HepG2 (cell line): ENCODE measurements around the gene SGSH. TPM values are rescaled to one million over a fixed set of nuclear protein-coding genes. Genes with fewer than 3 reads are reported as not detected.
A peak's percentile ranks its signal among the peaks of the same experiment; 100 is the strongest.

Source experiments
- ATAC-seq: fragments of 200-7000 bp; cut with Tn5 transposase; 3 replicates; pipeline ENCODE4 v1.9.1; 2020; ENCODE audit warnings: mild to moderate bottlenecking, moderate library complexity
- BruUV-seq: library from RNA; stranded (reverse); fragments of 400-500 nt; replicated peaks from 2 replicates; lab custom pipeline; 2021; lab: Mats Ljungman, UMichigan
- CTCF ChIA-PET: fragments of 300-600 bp; formaldehyde crosslinking; extraction: SDS; loops from one replicate; lab custom pipeline; 2021; ENCODE audit warnings: low total read pairs, inconsistent platforms, low intra/inter-chr PET ratio; lab: Yijun Ruan, JAX
- POLR2A ChIA-PET: fragments of 350-600 bp; sonication (Branson Sonifier 250); formaldehyde crosslinking; loops from one replicate; lab custom pipeline; 2020; ENCODE audit warnings: antibody characterized with exemption, inconsistent platforms; lab: Yijun Ruan, JAX
- DNase-seq: peaks from one replicate; pipeline ENCODE4 v3.0.0-alpha.2; 2015; ENCODE audit warnings: low spot score
- FAIRE-seq: peaks from 3 replicates; lab custom pipeline; 2011; peaks lifted over from hg19 to GRCh38; lab: Jason Lieb, UNC
- H2AFZ ChIP-seq: one replicate; pipeline ENCODE4 v1.6.1; 2011; ENCODE audit warnings: low read length, inconsistent platforms
- H3K27ac ChIP-seq: fragments of 300-600 bp; 3 replicates; pipeline ENCODE4 v1.8.0; 2011; ENCODE audit warnings: mixed run types, mild to moderate bottlenecking, mixed read lengths, low read length, inconsistent platforms; ENCODE audit not compliant: insufficient read depth; ENCODE audit errors: extremely low read length
- H3K27me3 ChIP-seq, 2 experiments: fragments of 200-600 bp in 1 of 2; 2 replicates in 1 of 2; 3 replicates in 1 of 2; pipeline versions ENCODE4 v1.6.0 to v1.8.0; 2011; ENCODE audit warnings: low read length in 2 of 2, mild to moderate bottlenecking in 2 of 2, moderate library complexity in 2 of 2, inconsistent platforms in 1 of 2; ENCODE audit not compliant: insufficient read depth in 2 of 2, control insufficient read depth in 1 of 2
- H3K36me3 ChIP-seq, 2 experiments: fragments of 200-600 bp in 1 of 2; replicated peaks in 1 of 2; 2 replicates in 1 of 2; 3 replicates in 1 of 2; pipeline versions ENCODE4 v1.5.1 to v1.8.0; 2011; ENCODE audit warnings: low read length in 2 of 2, inconsistent platforms in 1 of 2; ENCODE audit not compliant: insufficient read depth in 2 of 2, control insufficient read depth in 1 of 2
- H3K4me1 ChIP-seq: 2 replicates; pipeline ENCODE4 v1.5.1; 2012; ENCODE audit warnings: low read length, inconsistent platforms; ENCODE audit not compliant: insufficient read depth
- H3K4me2 ChIP-seq: 2 replicates; pipeline ENCODE4 v1.6.0; 2011; ENCODE audit warnings: low read depth, low read length, inconsistent platforms
- H3K4me3 ChIP-seq, 3 experiments: fragments of 200-600 bp in 1 of 3; sonication (generic), shearing (Covaris generic) in 1 of 3; replicated peaks in 1 of 3; 2 replicates each; pipeline ENCODE4 v1.5.1; 2011 to 2016; ENCODE audit warnings: low read length in 3 of 3, inconsistent platforms in 2 of 3, low read depth in 2 of 3, mild to moderate bottlenecking in 2 of 3, control low read depth in 1 of 3, mixed read lengths in 1 of 3; ENCODE audit not compliant: insufficient read depth in 1 of 3
- H3K79me2 ChIP-seq: one replicate; pipeline ENCODE4 v1.6.1; 2011; ENCODE audit warnings: low read length, inconsistent platforms; ENCODE audit not compliant: insufficient read depth
- H3K9ac ChIP-seq: 2 replicates; pipeline ENCODE4 v1.6.0; 2011; ENCODE audit warnings: mild to moderate bottlenecking, low read depth, low read length, inconsistent platforms; ENCODE audit not compliant: insufficient read depth
- H3K9me3 ChIP-seq: 2 replicates; pipeline ENCODE4 v1.5.1; 2012; ENCODE audit warnings: mild to moderate bottlenecking, low read length
- H4K20me1 ChIP-seq: 2 replicates; pipeline ENCODE4 v1.6.0; 2011; ENCODE audit warnings: inconsistent platforms, mild to moderate bottlenecking, low read length, moderate library complexity; ENCODE audit not compliant: insufficient read depth
- ATF1 ChIP-seq: IDR thresholded peaks from 2 replicates; pipeline ENCODE4 v1.6.1; 2016; ENCODE audit warnings: mild to moderate bottlenecking, control low read depth
- ATM ChIP-seq: fragments of 450-650 bp; IDR thresholded peaks from 2 replicates; pipeline ENCODE4 v1.7.1; 2017; ENCODE audit warnings: mild to moderate bottlenecking, borderline replicate concordance
- CENPX ChIP-seq: sonication (generic); formaldehyde crosslinking; IDR thresholded peaks from 2 replicates; pipeline ENCODE4 v1.9.0; 2021; ENCODE audit warnings: mild to moderate bottlenecking, missing genetic modification reagents, moderate library complexity
- HES4 ChIP-seq: sonication (generic); formaldehyde crosslinking; IDR thresholded peaks from 2 replicates; pipeline ENCODE4 v1.9.0; 2021; ENCODE audit warnings: mild to moderate bottlenecking, missing genetic modification reagents, borderline replicate concordance
- HOXA5 ChIP-seq: sonication (generic); formaldehyde crosslinking; IDR thresholded peaks from 2 replicates; pipeline ENCODE4 v1.4.0; 2020; ENCODE audit warnings: missing genetic modification reagents
- ZBTB42 ChIP-seq: sonication (generic); formaldehyde crosslinking; IDR thresholded peaks from 2 replicates; pipeline ENCODE4 v1.5.0; 2020; ENCODE audit warnings: mild to moderate bottlenecking, missing genetic modification reagents
- ZFY ChIP-seq: sonication (generic); formaldehyde crosslinking; IDR thresholded peaks from 2 replicates; pipeline ENCODE4 v1.4.0; 2020; ENCODE audit warnings: missing genetic modification reagents
- ZNF777 ChIP-seq: sonication (generic); formaldehyde crosslinking; IDR thresholded peaks from 2 replicates; pipeline ENCODE4 v1.4.0; 2020; ENCODE audit warnings: missing genetic modification reagents
- WGBS: methylation state at CpG from one replicate; pipeline ENCODE4 v1.1.6; 2017; ENCODE audit warnings: low lambda C conversion rate; 5-methylcytosine and 5-hydroxymethylcytosine counted together
- in situ Hi-C: cut with HindIII; loops from 2 replicates; pipeline ENCODE4 v1.10.0; 2017; ENCODE audit warnings: low pct_unique_long_range_greater_than_20kb; ENCODE audit not compliant: extremely low pct_ligation_motif_present
- intact Hi-C: fragments of 100-400 bp; cut with micrococcal nuclease; formaldehyde crosslinking; loops from one replicate; pipeline ENCODE4 v1.10.0; 2022; ENCODE audit not compliant: unreplicated experiment
- polyA plus RNA-seq, 8 experiments: library from polyadenylated mRNA; depleted of rRNA in 3 of 8; stranded (reverse) in 7 of 8; unstranded in 1 of 8; fragments of >200 nt; fragmentation: Illumina TruSeq in 4 of 8; extraction: Trizol in 4 of 8; gene quantifications; 2 replicates each; pipeline versions ENCODE4 v1.2.1 to v1.2.3, GENCODE V29; 2011 to 2016; ENCODE audit warnings: low read depth in 4 of 8, missing spikeins in 1 of 8, mixed read lengths in 1 of 8; ENCODE audit not compliant: insufficient read depth in 1 of 8
- total RNA-seq, 5 experiments: library from RNA; depleted of rRNA; stranded (reverse); fragments of >200 nt; fragmentation: Illumina TruSeq; extraction: Trizol; gene quantifications; 2 replicates each; pipeline ENCODE4 v1.2.3, GENCODE V29; 2016; ENCODE audit warnings: low read depth in 1 of 5
- TF ChIP-seq, protein P1 (sequence below): sonication (generic); formaldehyde crosslinking; IDR thresholded peaks from 2 replicates; pipeline ENCODE4 v1.4.0; 2020; ENCODE audit warnings: missing genetic modification reagents, borderline replicate concordance
- TF ChIP-seq, protein P2 (sequence below): sonication (generic); formaldehyde crosslinking; IDR thresholded peaks from 2 replicates; pipeline ENCODE4 v1.5.1; 2020; ENCODE audit warnings: missing genetic modification reagents, mild to moderate bottlenecking, borderline replicate concordance
- TF ChIP-seq, protein P3 (sequence below): sonication (generic); formaldehyde crosslinking; IDR thresholded peaks from 2 replicates; pipeline ENCODE4 v1.4.0; 2020; ENCODE audit warnings: missing genetic modification reagents
- TF ChIP-seq, protein P4 (sequence below): sonication (generic); formaldehyde crosslinking; IDR thresholded peaks from 2 replicates; pipeline ENCODE4 v1.5.1; 2020; ENCODE audit warnings: mild to moderate bottlenecking, missing genetic modification reagents, moderate library complexity

SGSH gene
- total and polyA plus RNA-seq, 2 of the 13 experiments (the other 11 are each of a cell fraction or from before 2014, with no cell fraction given): 12.2 to 17.6 TPM

DNA sequence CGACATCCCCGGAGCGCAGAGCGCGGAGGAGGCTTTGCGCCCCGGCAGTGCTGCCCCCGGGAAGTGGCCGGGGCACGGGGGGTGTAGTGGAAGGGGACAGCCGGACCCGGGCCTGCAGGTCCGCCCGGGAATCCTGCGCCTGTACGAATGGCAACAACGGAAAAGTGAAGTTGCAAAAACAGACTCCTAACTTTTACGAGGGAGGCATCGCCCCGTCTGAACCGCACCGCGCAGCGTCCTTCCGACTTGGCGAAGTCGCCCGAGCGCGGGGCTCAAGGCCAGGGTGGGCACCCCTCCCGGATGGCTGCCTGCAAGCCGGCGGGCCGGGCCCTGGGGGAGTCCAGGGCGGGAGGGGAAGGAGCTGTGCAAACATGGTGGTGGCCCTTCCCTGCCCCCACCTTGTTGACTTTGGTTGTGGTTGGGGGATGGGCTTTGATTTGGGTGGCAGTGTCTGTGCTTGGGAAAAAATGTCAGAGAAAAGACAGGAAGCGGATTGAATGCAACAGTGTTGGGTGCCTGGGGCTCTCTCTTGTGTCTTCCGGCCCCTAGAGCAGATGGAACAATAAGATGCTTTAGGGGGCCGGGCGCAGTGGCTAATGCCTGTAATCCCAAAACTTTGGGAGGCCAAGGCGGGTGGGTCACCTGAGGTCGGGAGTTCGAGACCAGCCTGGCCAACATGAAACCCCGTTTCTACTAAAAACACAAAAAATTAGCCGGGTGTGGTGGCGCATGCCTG is 41.2 kb upstream of the SGSH start:
- H2AFZ ChIP-seq: no peak overlapping the region
- H3K4me1 ChIP-seq: peaks cover 50% of the 10 kb centered on the region
- TF ChIP-seq ZNF777 (CRISPR knock-in tag) (peak; percentile 66), ZFY (CRISPR knock-in tag) (peak; percentile 88), HES4 (CRISPR knock-in tag) (peak; percentile 69; the same call in 1 of the 2 replicates), ATF1 (no peak), HOXA5 (CRISPR knock-in tag) (peak; percentile 84; the same call in 1 of the 2 replicates), CENPX (no peak), ZBTB42 (peak; percentile 56; the same call in 1 of the 2 replicates), ATM (no peak)
- TF ChIP-seq, protein P1, sequence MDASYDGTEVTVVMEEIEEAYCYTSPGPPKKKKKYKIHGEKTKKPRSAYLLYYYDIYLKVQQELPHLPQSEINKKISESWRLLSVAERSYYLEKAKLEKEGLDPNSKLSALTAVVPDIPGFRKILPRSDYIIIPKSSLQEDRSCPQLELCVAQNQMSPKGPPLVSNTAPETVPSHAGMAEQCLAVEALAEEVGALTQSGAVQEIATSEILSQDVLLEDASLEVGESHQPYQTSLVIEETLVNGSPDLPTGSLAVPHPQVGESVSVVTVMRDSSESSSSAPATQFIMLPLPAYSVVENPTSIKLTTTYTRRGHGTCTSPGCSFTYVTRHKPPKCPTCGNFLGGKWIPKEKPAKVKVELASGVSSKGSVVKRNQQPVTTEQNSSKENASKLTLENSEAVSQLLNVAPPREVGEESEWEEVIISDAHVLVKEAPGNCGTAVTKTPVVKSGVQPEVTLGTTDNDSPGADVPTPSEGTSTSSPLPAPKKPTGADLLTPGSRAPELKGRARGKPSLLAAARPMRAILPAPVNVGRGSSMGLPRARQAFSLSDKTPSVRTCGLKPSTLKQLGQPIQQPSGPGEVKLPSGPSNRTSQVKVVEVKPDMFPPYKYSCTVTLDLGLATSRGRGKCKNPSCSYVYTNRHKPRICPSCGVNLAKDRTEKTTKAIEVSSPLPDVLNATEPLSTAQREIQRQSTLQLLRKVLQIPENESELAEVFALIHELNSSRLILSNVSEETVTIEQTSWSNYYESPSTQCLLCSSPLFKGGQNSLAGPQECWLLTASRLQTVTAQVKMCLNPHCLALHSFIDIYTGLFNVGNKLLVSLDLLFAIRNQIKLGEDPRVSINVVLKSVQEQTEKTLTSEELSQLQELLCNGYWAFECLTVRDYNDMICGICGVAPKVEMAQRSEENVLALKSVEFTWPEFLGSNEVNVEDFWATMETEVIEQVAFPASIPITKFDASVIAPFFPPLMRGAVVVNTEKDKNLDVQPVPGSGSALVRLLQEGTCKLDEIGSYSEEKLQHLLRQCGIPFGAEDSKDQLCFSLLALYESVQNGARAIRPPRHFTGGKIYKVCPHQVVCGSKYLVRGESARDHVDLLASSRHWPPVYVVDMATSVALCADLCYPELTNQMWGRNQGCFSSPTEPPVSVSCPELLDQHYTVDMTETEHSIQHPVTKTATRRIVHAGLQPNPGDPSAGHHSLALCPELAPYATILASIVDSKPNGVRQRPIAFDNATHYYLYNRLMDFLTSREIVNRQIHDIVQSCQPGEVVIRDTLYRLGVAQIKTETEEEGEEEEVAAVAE (CRISPR knock-in tag): peak; percentile 92
- TF ChIP-seq, protein P2, sequence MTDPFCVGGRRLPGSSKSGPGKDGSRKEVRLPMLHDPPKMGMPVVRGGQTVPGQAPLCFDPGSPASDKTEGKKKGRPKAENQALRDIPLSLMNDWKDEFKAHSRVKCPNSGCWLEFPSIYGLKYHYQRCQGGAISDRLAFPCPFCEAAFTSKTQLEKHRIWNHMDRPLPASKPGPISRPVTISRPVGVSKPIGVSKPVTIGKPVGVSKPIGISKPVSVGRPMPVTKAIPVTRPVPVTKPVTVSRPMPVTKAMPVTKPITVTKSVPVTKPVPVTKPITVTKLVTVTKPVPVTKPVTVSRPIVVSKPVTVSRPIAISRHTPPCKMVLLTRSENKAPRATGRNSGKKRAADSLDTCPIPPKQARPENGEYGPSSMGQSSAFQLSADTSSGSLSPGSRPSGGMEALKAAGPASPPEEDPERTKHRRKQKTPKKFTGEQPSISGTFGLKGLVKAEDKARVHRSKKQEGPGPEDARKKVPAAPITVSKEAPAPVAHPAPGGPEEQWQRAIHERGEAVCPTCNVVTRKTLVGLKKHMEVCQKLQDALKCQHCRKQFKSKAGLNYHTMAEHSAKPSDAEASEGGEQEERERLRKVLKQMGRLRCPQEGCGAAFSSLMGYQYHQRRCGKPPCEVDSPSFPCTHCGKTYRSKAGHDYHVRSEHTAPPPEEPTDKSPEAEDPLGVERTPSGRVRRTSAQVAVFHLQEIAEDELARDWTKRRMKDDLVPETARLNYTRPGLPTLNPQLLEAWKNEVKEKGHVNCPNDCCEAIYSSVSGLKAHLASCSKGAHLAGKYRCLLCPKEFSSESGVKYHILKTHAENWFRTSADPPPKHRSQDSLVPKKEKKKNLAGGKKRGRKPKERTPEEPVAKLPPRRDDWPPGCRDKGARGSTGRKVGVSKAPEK (CRISPR knock-in tag): no peak
- TF ChIP-seq, protein P3, sequence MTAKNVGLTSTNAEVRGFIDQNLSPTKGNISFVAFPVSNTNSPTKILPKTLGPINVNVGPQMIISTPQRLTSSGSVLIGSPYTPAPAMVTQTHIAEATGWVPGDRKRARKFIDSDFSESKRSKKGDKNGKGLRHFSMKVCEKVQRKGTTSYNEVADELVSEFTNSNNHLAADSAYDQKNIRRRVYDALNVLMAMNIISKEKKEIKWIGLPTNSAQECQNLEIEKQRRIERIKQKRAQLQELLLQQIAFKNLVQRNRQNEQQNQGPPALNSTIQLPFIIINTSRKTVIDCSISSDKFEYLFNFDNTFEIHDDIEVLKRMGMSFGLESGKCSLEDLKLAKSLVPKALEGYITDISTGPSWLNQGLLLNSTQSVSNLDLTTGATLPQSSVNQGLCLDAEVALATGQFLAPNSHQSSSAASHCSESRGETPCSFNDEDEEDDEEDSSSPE (CRISPR knock-in tag): peak; percentile 78
- TF ChIP-seq, protein P4, sequence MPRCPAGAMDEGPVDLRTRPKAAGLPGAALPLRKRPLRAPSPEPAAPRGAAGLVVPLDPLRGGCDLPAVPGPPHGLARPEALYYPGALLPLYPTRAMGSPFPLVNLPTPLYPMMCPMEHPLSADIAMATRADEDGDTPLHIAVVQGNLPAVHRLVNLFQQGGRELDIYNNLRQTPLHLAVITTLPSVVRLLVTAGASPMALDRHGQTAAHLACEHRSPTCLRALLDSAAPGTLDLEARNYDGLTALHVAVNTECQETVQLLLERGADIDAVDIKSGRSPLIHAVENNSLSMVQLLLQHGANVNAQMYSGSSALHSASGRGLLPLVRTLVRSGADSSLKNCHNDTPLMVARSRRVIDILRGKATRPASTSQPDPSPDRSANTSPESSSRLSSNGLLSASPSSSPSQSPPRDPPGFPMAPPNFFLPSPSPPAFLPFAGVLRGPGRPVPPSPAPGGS (CRISPR knock-in tag): peak; percentile 45

More for the DNA sequence above, 41.2 kb upstream of the SGSH start:
- no peaks in the 10 kb centered on the region for H4K20me1 ChIP-seq
- FAIRE-seq (peak; percentile 77), DNase-seq (peak; percentile 90), ATAC-seq (peak; percentile 24)
- no peaks in the 10 kb centered on the region; a peak in 1 of 5 replicates for H3K27me3 ChIP-seq
- WGBS: 4% methylated on average over 44 of the region's 45 CpGs
- intact Hi-C loops: no loop called here
- BruUV-seq: TSS peak; percentile 51
- peak overlapping the region; percentile 92 for H3K9ac ChIP-seq
- H3K4me3 ChIP-seq: peak overlapping the region; percentile 84 to 100 (median 89)
- no peaks in the 10 kb centered on the region for H3K36me3 ChIP-seq
- H3K4me2 ChIP-seq: peak overlapping the region; percentile 99
- H3K27ac ChIP-seq: peak overlapping the region; percentile 94
- CTCF ChIA-PET: no interaction called here
- no peaks in the 10 kb centered on the region for H3K9me3 ChIP-seq
- POLR2A ChIA-PET: interaction anchor here (0.6 to 3.5 kb wide), 13 partner anchors 24 to 268 kb away, joined by 3 to 31 read pairs (median 5); partner anchors contain the start of genes EIF4A3, SGSH and SLC26A11
- in situ Hi-C loops: no loop called here
- H3K79me2 ChIP-seq: peaks cover 6% of the 10 kb centered on the region
